Measurements from ENCODE around the gene RNF25.
"Not testable (repeated sequence)": the region's sequence is repeated elsewhere in the genome, so short reads cannot be mapped to it uniquely, and the experiment has no call there.

Gene RNF25, protein sequence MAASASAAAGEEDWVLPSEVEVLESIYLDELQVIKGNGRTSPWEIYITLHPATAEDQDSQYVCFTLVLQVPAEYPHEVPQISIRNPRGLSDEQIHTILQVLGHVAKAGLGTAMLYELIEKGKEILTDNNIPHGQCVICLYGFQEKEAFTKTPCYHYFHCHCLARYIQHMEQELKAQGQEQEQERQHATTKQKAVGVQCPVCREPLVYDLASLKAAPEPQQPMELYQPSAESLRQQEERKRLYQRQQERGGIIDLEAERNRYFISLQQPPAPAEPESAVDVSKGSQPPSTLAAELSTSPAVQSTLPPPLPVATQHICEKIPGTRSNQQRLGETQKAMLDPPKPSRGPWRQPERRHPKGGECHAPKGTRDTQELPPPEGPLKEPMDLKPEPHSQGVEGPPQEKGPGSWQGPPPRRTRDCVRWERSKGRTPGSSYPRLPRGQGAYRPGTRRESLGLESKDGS

GRCh38 chr2:218671654-218672566 is at the start of gene RNF25, which contains the start of gene STK36:
Gene RNF25, minus strand, starts transcription at chr2:218672002. Its CDS starts 32 bp downstream, at chr2:218671970.
Gene STK36, plus strand, starts transcription at chr2:218672086. Its CDS starts 744 bp downstream, at chr2:218672830.
- peak; percentile 81 for DNase-seq

DNA sequence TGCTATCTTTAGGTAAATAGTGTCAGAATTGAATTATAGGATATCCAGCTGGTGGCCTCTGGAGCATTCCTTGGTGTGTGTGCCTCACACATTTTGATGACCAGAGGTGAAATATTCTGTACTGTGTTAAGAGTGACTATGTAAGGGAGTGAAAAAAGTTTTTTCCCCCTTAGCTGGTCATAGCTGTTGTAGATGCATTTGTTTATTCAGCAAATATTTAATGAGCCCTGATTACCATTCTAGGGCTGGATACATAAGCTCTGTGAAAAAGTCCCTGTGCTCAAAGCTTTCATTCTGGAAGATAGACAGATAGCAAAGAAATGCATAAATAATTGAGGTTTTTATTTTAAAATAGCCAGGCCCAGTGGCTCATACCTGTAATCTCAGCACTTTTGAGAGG is 49.7 kb upstream of the RNF25 start:
- no peak for DNase-seq

DNA sequence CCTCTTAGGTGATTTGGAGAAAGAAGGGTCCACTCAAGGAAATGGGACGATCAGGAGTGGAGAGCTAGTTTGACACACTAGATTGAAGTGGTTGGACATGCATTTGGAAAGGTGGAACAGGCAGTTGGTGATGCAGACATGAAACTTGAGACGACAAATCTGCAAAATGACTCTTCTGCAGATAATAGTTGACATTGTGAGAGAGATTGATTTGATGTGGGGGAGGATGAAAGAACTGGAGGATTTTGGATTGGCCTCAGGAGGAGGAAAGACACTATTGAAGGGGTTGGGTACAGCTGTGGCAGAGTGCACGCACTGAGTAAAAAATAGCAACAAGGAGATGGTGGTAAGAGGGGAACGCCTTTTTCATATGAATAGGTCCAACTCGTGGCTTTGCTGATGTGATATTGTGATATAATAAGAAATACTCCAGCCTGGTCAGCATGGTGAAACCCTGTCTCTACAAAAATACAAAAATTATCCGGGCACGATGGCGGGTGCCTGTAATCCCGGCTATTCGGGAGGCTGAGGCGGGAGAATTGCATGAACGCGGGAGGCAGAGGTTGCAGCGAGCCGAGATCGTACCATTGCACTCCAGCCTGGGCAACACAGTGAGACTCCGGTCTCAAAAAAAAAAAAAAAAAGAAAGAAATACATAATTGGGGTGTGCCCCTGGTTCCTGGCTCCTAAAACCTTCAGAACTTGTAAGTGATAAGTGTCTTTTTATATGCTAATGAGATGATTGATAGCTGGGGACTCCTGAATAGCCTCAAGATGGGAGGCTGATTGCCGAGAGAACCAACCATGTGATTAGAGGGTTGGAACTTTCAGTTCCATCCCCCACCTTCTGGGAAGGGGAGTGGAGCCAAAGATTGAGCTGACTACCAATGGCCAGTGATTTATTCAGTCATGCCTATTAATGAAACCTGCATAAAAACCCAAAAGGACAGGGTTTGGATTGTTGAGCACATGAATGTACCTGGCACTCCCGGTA is 48.5 kb upstream of the RNF25 start:
- DNase-seq, result no peak

DNA sequence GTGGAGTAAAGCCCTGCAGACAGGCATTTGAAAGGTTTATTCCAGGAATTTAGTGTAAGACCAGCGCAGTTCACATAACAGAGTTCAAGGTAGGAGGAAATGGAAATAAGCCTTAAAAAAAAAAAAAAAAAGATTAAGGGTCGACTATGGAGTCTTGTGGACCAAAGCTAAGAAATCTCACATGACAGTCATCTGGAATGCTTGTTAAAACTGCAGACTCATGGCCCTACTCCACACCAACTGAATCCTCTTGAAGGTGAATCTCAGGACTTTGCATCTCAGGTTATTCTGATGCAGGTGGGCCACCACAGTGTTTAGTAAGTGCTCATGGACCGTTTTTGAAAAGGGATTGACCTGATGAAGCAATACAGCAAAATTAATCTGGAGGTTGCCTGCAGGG is 47.7 kb upstream of the RNF25 start:
- DNase-seq, result no peak

DNA sequence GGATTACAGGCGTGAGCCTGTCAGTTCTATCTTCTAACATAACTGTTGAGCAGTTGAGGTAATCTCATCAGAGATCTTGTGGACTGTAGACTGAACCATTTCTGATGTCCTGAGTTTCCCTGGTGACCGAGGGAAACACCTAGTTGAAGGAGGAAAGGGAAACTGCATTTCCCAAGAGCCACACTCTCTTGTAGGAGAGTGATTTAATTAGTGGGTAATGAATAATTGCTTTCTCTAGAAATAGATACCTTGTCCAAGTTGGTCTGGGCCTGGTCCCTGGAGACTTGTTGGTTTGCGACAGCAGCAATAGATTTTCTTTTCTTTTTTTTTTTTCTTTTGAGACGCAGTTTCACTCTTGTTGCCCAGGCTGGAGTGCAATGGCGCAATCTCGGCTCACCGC is 46.3 kb upstream of the RNF25 start:
- no peak for DNase-seq

- DNase-seq, result no peak
These were observed 45.5 kb upstream of the RNF25 start for GRCh38 chr2:218717262-218717661.

GRCh38 chr2:218716070-218716469 is 44.3 kb upstream of the RNF25 start:
- DNase-seq, result no peak

DNA sequence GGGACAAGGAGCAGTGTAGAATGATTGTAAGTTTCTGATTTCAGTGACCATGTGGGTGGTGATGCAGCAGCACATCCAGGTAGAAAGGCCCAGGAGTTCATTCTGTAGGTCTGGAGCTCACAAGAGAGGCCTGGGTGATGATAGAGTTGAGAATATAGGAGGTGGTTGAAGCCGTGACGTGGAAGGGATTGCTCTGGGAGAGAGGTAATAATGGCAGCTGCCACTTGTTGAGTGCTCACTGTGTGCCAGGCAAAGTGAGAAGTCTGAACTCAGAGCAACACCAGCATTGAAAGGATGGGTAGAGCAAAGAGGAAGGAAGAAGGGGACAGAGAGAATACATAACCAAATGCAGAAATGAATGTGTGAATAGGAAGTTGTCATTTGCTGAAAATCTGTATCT is 42.1 kb upstream of the RNF25 start:
- DNase-seq, result no peak

DNA sequence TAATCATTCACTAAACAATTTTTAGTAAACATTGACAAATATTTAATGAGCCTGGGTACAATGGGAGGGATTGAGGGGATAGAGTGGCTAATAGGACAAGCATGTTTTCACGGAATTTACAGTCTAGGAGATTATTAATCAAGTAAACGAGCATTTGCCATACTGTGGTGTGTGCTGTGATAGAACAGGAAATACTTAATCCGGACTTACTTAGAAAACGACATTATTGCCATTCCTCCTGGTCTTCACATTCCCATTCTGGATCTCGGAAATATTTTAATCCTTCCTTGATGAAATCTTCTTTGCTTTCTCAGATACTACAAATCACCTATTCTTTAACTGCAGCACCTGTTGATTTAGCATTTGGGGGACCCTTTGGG is 39.7 kb upstream of the RNF25 start:
- DNase-seq, result no peak

- peak; percentile 99 for DNase-seq
These were observed 39.1 kb upstream of the RNF25 start, which contains the start of gene TTLL4 for GRCh38 chr2:218710687-218711549. Gene TTLL4, plus strand, starts transcription at chr2:218710835. Its CDS starts 26,842 bp downstream, at chr2:218737677.

- no peak for DNase-seq
These were observed 38.5 kb upstream of the RNF25 start for GRCh38 chr2:218710334-218710686.

GRCh38 chr2:218709908-218710307 is 38.1 kb upstream of the RNF25 start:
- no peak for DNase-seq

- no peak for DNase-seq
These were observed 36.3 kb upstream of the RNF25 start for GRCh38 chr2:218708086-218708485.

- DNase-seq, result no peak
These were observed 31.5 kb upstream of the RNF25 start for GRCh38 chr2:218703341-218703740.

DNA sequence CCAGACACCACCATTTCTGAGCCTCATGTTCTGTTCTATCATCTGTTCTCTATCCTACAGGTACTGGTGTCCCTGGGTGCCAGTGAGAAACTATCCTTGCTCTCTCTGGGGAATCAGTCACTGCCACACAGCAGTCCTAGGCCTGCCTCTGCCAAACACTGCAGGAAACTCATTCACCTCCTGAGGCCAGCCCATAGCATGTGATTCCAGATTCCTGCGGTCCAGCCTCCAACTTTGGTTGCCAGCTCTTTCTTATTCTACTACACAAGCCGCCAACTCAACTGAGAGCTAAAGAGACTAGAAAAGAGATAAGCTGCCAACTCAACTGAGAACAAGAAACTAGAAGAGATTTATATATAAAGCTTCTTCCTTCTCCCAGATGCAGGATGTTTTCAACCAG is 30.0 kb upstream of the RNF25 start:
- no peak for DNase-seq

- DNase-seq, result no peak
These were observed 27.1 kb upstream of the RNF25 start for GRCh38 chr2:218698885-218699284.

- no peak for DNase-seq
These were observed 22.8 kb upstream of the RNF25 start for GRCh38 chr2:218694405-218695145.

- DNase-seq, result no peak
These were observed 19.4 kb upstream of the RNF25 start for GRCh38 chr2:218691234-218691633.

- not testable (repeated sequence) for DNase-seq
These were observed 15.7 kb upstream of the RNF25 start for GRCh38 chr2:218687400-218688060.

GRCh38 chr2:218680061-218680460 is 8.3 kb upstream of the RNF25 start:
- DNase-seq, result no peak

Data from stimulated activated CD4-positive, alpha-beta T cell treated with anti-CD3 and anti-CD28 coated beads, Interleukin-4, amount 100 ng/mL, for 1 hour (primary cell).